HT1080 (cell line): Measurements from ENCODE around the gene TEK. TPM values are rescaled to one million over a fixed set of nuclear protein-coding genes. Genes with fewer than 3 reads are reported as not detected.

Experiments used
- DNase-seq: peaks from one replicate; pipeline ENCODE4 v3.0.0-alpha.2; 2015; ENCODE audit warnings: low read depth
- total RNA-seq: library from RNA; depleted of rRNA; stranded (reverse); fragments of >200 nt; shearing (Covaris generic); gene quantifications from 2 replicates; pipeline ENCODE4 v1.2.3, GENCODE V29; 2014

Gene TEK
- total RNA-seq, 1 experiment from 2014 or later = 0.26 TPM

DNA sequence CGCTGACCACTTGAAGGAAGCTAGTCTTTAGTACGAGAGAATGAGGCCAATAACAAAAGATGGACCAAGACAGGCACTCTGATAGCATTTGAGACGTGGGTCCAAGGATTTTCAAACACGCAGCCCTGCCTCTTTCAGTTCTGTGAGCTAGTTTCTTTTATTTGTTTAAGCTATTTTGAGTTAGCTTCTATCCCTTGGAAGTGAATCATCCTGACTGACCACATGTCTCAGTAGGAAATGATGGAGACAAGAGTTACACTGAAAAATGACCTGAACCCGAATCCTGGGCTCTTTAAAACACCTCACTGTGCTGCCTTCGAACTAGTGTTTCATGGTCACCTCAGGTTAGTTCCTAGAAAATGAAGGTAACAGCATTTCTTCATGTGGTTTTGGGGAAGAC lies 9.9 kb downstream of the TEK start:
- peak; percentile 81 for DNase-seq

DNA sequence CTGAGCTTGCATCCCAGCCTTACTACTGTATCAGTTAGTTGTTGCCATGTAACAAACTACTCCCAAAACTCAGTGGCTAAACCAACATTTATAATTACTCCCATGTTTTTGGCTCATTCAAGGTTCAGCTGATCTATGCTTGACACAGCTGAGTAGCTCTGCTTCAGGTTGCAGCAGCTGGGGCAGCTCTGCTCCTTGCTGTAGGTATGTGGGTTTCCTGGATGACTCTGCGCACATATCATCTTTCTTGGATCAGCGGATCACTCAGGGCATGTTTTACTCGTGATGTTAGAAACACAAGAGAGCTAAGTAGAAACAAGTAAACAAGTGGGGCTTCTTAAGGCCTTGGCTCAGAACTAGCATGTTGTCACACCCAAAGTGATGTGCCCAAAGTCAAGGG lies 15.1 kb downstream of the TEK start:
- peak; percentile 66 for DNase-seq

GRCh38 chr9:27125030-27125429 lies 16.0 kb downstream of the TEK start:
- peak; percentile 98 for DNase-seq

- no peak for DNase-seq
These were observed 16.9 kb downstream of the TEK start for GRCh38 chr9:27125936-27126335.

- no peak for DNase-seq
These were observed 17.6 kb downstream of the TEK start for GRCh38 chr9:27126670-27127069.

- DNase-seq = peak; percentile 40
These were observed 20.2 kb downstream of the TEK start for GRCh38 chr9:27129221-27129620.

DNA sequence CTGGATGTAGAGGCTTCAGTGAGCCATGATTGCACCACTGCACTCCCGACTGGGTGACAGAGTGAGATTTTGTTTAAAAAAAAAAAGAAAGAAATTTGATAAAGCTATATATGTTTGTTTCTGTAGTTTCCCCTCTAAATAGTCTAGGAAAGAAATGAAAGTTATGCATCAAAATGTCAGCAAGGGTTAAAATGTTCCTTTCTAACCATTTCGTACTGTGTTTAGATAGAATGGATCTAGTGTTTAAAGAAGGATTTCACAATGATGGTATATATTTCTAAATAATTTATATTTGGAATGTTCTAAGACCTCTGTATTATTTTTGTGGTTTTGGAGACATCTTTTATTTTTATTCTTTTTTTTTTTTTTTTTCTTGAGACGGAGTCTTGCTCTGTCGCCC lies 22.7 kb downstream of the TEK start:
- DNase-seq = no peak

DNA sequence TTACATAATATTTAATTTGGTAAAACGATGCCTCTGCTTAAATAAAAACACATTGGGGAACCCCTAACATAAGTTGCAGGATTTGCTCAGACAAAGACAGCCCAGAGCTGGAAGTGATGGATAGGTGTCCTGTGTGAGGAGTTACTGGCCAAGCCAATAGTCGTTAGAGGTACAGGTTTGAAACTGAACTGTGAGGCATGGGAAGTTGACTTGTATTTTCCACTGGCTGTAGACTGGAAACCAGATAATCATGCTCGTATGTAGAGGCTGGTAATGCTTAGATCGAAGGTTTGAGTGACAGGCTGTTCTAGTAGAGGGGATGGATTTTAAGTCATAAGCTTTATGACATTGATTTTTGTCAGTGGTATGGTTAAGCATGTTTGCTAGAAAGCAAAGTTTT lies 24.8 kb downstream of the TEK start:
- DNase-seq = no peak

- DNase-seq = no peak
These were observed 33.4 kb downstream of the TEK start for GRCh38 chr9:27142299-27142930.

GRCh38 chr9:27145143-27145542 lies 36.1 kb downstream of the TEK start:
- DNase-seq = no peak

- no peak for DNase-seq
These were observed 40.6 kb downstream of the TEK start for GRCh38 chr9:27149651-27150050.

- DNase-seq = peak; percentile 1
These were observed 41.9 kb downstream of the TEK start for GRCh38 chr9:27150746-27151406.

- peak; percentile 38 for DNase-seq
These were observed 42.8 kb downstream of the TEK start for GRCh38 chr9:27151693-27152404.

DNA sequence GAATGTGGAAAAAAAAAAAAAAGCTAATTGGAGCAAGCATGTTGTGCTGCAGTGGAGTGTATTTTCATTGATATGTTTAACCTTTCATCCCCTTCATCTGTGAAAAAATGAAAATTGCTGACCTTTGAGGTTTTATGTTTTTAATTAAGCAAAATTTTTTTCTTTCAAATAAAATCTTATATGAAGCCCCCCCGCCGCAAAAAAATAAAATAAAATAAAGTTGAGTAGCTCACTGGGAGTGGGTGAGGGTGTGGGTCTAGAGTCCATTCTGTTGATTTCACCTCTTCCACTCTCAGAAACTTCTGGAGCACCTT lies 43.3 kb downstream of the TEK start:
- no peak for DNase-seq

- peak; percentile 92 for DNase-seq
These were observed 45.9 kb downstream of the TEK start for GRCh38 chr9:27154908-27155307.

DNA sequence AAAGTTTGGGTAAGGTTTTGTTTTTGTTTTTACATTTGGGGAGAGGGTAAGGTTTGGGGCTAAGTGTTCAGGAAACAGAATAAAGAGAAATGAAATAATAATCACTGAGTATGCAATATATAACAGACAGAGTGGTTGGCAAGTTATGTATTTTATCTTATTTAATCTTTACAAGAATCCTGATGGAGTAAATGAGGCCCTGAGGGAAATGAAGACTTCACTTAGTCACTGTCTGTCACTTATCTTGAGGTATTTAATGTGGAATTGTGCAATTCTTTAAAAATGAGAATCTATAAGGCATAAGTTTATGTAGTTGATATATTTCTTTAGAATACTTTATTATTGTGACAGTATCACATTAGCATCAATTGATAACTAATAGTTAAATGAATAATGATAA lies 48.1 kb downstream of the TEK start:
- DNase-seq = no peak

DNA sequence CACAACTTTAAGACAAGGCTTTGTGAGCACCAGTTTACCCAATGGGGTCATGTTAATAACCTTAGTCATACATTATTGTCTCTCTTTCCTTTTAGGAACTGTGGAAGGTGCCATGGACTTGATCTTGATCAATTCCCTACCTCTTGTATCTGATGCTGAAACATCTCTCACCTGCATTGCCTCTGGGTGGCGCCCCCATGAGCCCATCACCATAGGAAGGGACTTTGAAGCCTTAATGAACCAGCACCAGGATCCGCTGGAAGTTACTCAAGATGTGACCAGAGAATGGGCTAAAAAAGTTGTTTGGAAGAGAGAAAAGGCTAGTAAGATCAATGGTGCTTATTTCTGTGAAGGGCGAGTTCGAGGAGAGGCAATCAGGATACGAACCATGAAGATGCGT lies 48.7 kb downstream of the TEK start:
- DNase-seq = no peak

DNA sequence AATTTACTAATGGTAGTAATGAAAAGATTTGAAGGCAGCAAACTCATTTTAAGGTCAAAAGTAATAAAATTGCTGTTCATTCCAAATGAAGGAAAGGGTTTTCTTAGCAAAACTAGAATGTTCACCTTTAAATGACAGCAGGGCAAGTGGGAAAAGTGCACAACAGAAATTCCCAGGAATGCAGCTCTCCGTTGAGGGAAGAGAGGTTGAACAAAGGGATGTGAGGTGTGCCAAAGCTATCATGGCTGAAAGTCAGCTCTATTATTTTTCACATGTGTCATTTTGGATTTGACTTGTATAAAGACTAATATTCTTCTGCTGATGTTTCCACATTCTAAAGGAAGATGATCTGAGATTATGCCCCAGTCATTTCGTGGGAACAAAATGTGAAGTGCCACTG lies 51.6 kb downstream of the TEK start:
- DNase-seq = no peak

DNA sequence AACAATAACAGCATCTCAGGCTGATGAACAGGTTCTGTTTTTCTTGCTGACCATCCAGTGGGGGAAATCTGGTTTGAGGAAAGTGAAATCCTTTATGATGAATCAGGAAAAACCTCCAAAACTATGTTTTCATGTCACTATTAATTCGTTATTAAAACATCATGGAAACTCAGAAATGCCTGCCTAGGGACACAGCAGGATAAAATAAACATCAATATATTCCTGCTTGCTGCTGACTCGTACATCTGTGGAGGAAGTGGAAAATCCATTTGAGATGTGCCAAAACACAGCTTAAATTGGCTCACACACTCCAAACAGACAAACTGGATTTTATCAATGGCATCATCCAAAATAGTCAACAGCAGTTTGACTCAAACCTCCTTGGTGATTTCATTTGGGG lies 53.0 kb downstream of the TEK start:
- DNase-seq = peak; percentile 32

- DNase-seq = no peak
These were observed 56.0 kb downstream of the TEK start for GRCh38 chr9:27165068-27165467.

GRCh38 chr9:27165670-27166069 lies 56.6 kb downstream of the TEK start:
- DNase-seq = no peak

GRCh38 chr9:27168496-27168895 lies 59.5 kb downstream of the TEK start:
- no peak for DNase-seq

- no peak for DNase-seq
These were observed 59.9 kb downstream of the TEK start for GRCh38 chr9:27168951-27169350.
